ENCODE measurements around the gene E4F1.

E4F1 gene

GRCh38 chr16:2207872-2208271, 15.5 kb upstream of the E4F1 start:
- no peak for DNase-seq

GRCh38 chr16:2208308-2208707, 15.1 kb upstream of the E4F1 start:
- no peak for DNase-seq

- DNase-seq = no peak
Observed at GRCh38 chr16:2208772-2209171, 14.6 kb upstream of the E4F1 start.

GRCh38 chr16:2209258-2210008, 14.0 kb upstream of the E4F1 start:
- no peak for DNase-seq

- DNase-seq = no peak
Observed at GRCh38 chr16:2210009-2210332, 13.4 kb upstream of the E4F1 start.

DNA sequence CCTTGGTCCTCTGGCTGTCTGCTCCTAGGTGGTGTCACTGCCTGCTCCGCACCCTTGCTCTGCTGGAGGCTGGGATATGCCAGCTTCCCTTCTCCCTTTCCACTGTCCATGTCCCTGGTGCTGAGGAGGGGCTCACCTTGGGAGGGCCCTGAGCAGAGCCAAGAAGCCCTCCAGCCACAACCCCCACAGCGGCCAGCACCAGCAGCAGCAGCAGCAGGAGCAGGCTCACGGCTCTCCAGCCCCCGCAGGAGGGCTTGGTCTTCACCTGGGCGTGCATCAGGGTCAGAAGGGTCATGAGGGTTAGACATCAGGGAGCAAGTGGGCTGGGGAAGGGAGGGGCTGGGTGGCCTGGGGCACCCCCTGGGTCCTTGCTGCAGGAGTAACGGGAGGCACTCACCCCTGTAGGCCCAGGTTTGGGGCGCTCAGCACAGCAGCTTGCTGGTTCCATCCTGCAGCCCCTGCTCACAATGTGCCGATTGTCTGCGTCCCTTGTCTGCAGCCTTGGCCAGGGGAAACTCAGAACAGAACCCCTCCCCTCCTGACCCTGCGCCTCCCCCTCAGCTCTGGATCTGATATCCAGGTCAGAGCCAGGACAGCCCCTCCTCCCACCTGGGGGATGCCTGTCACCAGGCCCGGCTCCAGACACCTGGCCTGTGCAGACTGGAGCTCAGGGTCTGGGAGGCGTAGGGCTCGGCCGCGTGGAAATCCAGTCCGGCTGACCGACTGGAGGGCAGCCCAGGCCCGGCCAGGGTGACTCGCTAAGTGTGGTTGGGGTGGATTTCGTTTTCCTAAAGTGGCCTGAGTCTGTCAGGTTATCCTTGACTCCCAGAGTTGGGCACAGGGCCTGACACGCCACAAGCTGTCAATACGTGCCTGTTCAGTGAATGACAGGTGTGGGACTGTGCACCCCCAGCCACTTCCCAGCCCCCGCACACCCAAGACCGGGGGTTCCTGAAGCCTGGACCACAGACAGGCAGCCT, 12.7 kb upstream of the E4F1 start, which contains the start of gene BRICD5:
Gene BRICD5 (minus strand): TSS at position 478 of the 980 bp plus-strand sequence. CDS start 30 bp downstream, at position 448.
- DNase-seq = no peak

DNA sequence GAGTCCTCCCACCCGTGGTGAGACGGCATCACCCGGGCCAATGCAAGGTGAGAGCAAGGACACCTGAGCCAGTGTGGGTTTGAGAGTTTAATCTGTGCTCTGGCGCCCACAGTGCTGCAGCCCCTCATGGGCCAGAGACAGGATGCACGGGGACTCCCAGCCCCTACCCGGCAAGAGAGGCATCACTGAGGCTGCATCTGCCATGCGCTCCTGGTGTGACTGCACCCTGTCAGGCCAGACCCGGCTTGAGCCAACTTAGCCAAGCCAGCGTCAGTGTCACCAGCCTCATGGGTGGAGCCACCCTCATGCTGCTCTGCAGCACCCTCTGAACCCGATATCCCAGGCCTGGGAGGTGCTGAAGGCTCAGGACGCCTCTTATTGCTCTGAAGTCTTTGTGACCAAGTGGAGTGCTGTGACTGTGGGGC, 11.5 kb upstream of the E4F1 start:
- DNase-seq = no peak

GRCh38 chr16:2212362-2213324, 10.7 kb upstream of the E4F1 start:
- peak; percentile 45 to 63 for DNase-seq

DNA sequence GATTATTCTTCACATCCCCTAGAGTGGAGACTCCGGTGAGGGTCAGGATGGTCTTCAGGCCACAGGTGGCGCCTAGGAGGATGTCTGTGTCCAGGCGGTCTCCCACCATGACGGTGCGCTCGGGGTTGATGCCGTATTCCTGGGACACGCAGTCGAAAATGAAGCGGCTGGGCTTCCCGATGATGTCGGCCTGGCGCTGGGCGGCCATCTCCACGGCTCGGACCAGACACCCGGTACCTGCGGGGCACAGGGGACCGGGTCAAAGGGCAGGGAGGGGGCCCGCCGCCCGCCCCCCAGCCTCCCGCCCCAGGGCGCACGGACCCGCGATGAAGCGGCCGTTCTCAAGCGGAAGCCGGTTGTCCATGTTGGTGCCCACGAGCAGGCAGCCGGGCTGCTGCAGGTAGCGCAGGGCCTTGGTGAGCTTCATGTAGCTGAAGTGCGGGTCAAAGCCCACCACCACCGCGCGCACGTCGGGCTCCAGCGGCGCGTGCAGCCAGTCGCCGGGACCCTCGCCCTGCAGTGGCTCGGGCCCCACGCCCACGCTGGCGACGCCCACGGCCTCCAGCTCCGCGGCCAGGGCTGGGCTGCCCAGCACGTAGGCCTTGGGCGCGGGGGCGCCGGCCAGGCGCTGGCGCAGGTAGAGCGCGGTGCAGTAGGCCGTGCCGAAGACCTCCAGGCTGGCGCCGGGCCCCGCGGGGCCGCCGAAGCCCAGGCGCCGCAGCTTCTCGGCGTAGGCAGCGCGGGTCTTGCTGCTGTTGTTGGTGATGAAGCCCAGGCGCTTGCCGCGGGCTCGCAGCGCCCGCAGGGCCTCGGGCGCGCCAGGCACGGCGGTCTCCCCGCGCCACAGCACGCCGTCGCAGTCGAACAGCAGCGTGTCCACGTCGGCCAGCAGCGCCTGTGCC, 9.3 kb upstream of the E4F1 start:
- DNase-seq = no peak

DNA sequence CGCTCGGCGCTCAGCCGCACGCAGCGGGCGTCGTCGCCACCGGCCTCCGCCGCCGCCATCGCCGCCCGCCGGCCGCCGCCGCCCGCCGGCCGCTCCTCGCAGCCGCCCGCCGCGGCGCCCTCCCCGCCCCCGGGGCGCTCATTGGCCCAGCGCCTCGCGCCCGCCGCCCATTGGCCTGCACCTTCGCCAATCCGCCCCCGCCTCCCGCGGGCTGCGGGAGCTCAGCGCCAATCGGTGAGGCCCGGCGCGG, 8.7 kb upstream of the E4F1 start, which contains the start of gene PGP:
Gene PGP (minus strand): TSS at position 122 of the 250 bp plus-strand sequence. CDS start 63 bp downstream, at position 59.
- DNase-seq = no peak

DNA sequence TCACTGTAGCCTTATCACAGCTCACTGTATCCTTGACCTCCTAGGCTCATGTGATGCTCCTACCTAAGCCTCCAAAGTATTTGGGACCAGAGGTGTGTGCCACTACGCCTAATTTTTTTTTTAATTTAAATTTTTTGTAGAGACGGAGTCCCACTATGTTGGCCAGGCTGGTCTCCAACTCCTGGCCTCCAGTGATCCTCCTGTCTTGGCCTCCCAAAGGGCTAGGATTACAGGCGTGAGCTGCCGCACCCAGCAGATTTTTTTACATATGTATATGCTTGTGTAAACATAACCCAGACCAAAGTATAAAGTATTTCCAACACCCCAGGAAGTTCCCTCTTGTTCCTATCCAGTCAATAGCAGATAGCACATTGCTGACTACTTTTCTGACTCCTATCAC, 7.1 kb upstream of the E4F1 start:
- no peak for DNase-seq

DNA sequence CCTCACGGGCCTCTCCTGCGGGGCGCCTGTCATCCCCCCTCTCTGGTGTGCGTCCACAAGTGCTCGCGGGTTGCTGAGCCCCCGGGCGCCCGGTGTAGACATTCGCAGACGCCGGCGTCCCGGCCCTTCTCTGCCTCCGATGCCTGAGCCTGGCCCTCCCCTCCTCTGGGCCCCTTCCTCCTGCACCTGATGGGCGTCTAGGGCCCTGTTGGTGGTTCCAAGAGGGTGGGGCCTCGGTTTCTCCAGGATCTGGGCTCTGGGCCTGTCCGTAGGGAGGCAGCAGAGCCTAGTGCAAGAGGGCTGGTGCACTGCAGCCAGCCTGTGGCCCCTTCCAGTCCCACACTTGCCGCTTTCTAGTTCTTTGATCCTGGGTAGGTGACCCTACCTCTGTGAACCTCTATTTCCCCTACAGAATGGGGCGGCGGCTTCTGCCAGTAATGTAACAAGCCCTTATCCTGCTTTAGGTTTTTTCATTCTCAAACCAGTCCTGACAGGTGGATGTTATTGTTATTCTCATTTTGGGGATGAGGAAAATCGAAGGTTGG, 623 bp downstream of the E4F1 start:
- DNase-seq = peak; percentile 27 to 28

- DNase-seq = no peak
Observed at GRCh38 chr16:2226245-2226793, 2.9 kb downstream of the E4F1 start.

- DNase-seq = no peak
Observed at GRCh38 chr16:2226918-2227317, 3.5 kb downstream of the E4F1 start.

DNA sequence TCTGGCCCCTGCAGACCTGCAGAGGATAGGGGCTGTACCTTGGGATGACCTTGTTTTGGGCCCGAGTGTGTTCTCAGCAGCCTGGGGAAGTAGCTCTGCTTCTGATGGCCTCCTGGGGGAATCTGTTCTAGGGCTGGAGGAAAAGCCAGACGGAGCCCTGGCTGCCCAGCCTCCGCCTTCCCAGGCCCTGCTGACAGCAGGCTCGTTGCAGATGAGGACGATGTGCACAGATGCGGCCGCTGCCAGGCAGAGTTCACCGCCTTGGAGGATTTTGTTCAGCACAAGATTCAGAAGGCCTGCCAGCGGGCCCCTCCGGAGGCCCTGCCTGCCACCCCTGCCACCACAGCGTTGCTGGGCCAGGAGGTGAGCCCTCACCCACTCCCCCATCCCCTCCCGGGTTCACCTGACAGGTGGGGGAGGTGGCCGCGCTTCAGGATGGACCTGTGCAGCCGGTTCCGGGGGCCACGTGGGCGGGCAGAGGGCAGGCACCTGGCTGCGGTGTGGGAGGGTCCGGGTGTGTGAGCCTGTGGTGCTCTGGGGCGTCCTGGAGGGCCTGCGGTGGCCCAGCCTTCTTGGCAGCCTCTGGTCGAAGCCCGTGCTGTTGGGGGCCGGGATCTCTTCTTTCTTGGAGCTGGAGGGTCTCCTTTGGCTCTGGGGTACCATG, 4.9 kb downstream of the E4F1 start:
- no peak for DNase-seq

DNA sequence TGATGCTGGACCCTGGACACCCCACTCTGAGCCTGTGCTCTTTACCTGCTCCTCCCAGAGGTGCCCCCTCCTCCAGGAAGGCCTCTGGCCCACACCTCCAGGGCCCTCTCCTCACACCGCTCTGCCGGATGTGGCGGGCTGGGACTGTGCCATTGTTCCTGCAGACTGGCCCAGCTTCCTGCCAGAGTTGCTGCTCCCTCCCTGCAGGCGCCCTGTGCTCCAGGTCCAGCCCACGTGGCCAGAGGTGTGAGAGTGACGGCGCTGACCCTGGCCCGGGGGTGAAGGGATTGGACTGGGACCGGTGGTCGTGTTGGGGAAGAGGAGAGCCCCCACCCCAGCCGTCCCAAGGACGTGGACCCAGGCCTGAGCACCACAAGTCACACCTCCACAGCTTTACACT, 5.7 kb downstream of the E4F1 start:
- no peak for DNase-seq

- no peak for DNase-seq
Observed at GRCh38 chr16:2229632-2230250, 6.3 kb downstream of the E4F1 start.

GRCh38 chr16:2230376-2230775, 7.0 kb downstream of the E4F1 start:
- no peak for DNase-seq

GRCh38 chr16:2231016-2231931, 7.9 kb downstream of the E4F1 start:
- DNase-seq = no peak

All from AML-193 (cell line).